Measurements from ENCODE around the gene LBH.

Gene LBH

GRCh38 chr2:30272286-30272685, 41.0 kb downstream of the LBH start:
- no peak for DNase-seq

GRCh38 chr2:30272761-30273573, 41.6 kb downstream of the LBH start:
- DNase-seq, result no peak

- DNase-seq, result no peak
These were observed 42.2 kb downstream of the LBH start for GRCh38 chr2:30273574-30273929.

GRCh38 chr2:30275256-30275655, 43.9 kb downstream of the LBH start:
- DNase-seq, result no peak

- no peak for DNase-seq
These were observed 45.1 kb downstream of the LBH start for GRCh38 chr2:30276455-30276911.

GRCh38 chr2:30277582-30277981, 46.2 kb downstream of the LBH start:
- no peak for DNase-seq

- DNase-seq, result no peak
These were observed 47.1 kb downstream of the LBH start for GRCh38 chr2:30278419-30278818.

- no peak for DNase-seq
These were observed 49.5 kb downstream of the LBH start for GRCh38 chr2:30280596-30281434.

GRCh38 chr2:30282081-30282480, 50.7 kb downstream of the LBH start:
- no peak for DNase-seq

GRCh38 chr2:30282721-30283120, 51.4 kb downstream of the LBH start:
- DNase-seq, result no peak

GRCh38 chr2:30283931-30284565, 52.7 kb downstream of the LBH start:
- DNase-seq, result no peak

GRCh38 chr2:30285758-30286157, 54.4 kb downstream of the LBH start:
- DNase-seq, result no peak

- no peak for DNase-seq
These were observed 56.0 kb downstream of the LBH start for GRCh38 chr2:30287190-30287840.

GRCh38 chr2:30287857-30288513, 56.7 kb downstream of the LBH start:
- no peak for DNase-seq

- DNase-seq, result no peak
These were observed 57.2 kb downstream of the LBH start for GRCh38 chr2:30288561-30288960.

GRCh38 chr2:30293303-30293921, 62.1 kb downstream of the LBH start:
- DNase-seq, result peak in 11 of 58 donors; percentile 1 to 24 (median 11)

- DNase-seq, result no peak
These were observed 62.8 kb downstream of the LBH start for GRCh38 chr2:30294133-30294532.

GRCh38 chr2:30296496-30296895, 65.2 kb downstream of the LBH start:
- DNase-seq, result no peak

- DNase-seq, result no peak
These were observed 67.0 kb downstream of the LBH start for GRCh38 chr2:30298302-30298701.

GRCh38 chr2:30300122-30300455, 68.8 kb downstream of the LBH start:
- no peak for DNase-seq

All from anterior cingulate cortex (tissue), 58 donors.